Large intestine (tissue), 3 donors: Measurements from ENCODE around the gene ANKDD1A. TPM values are rescaled to one million over a fixed set of nuclear protein-coding genes. Genes with fewer than 3 reads are reported as not detected.

Source experiments
- DNase-seq, 2 donors: peaks; one replicate each; pipeline versions ENCODE4 v3.0.0 to v3.0.0-alpha.2; 2013
- H3K27ac ChIP-seq: one replicate; pipeline ENCODE4 v1.5.1; 2013; ENCODE audit warnings: low read length
- H3K27me3 ChIP-seq: 2 replicates; pipeline ENCODE4 v1.6.1; 2013; ENCODE audit warnings: low read length; ENCODE audit not compliant: control insufficient read depth, insufficient read depth
- H3K36me3 ChIP-seq: 2 replicates; pipeline ENCODE4 v1.6.1; 2013; ENCODE audit warnings: low read length; ENCODE audit not compliant: control insufficient read depth, insufficient read depth
- H3K4me1 ChIP-seq: one replicate; pipeline ENCODE4 v1.6.1; 2013; ENCODE audit warnings: low read length; ENCODE audit not compliant: control insufficient read depth, insufficient read depth
- H3K4me3 ChIP-seq: one replicate; pipeline ENCODE4 v1.5.1; 2013; ENCODE audit warnings: low read length
- H3K9me3 ChIP-seq: one replicate; pipeline ENCODE4 v1.6.1; 2013; ENCODE audit warnings: mild to moderate bottlenecking, low read depth, low read length, moderate library complexity; ENCODE audit not compliant: control insufficient read depth
- WGBS: methylation state at CpG from one replicate; pipeline ENCODE4 v1.1.5; 2013; ENCODE audit warnings: low lambda C conversion rate; ENCODE audit not compliant: insufficient coverage; 5-methylcytosine and 5-hydroxymethylcytosine counted together
- polyA plus RNA-seq: library from polyadenylated mRNA; unstranded; fragments of 120-200 nt; gene quantifications from one replicate; pipeline ENCODE4 v1.2.1, GENCODE V29; 2013

ANKDD1A gene
- polyA plus RNA-seq, 1 donor, result 5.6 TPM

DNA sequence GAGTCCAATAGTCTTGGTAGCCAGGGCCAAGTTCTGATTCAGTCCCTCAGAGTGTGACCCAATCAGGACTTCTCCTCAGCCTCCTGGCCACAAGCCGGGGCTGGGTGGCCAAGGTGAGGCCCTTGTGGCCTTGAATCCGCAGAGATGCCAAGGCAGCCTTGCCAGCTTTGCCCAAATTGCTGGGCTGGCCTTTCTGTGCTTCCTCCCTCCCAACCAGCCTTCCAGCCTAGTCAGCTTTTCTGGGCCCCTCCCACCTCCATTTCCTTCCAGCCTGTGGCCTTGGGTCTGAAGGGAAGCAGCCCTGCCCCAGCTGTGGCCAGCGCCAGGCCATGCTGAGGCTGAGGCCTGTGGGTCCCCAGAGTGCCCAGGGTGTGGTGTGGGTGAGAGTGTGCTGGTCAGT, 34.3 kb upstream of the ANKDD1A start:
- Histone ChIP-seq H3K27me3 (no peaks in the 10 kb centered on the region), H3K4me3 (no peak overlapping the region), H3K36me3 (no peaks in the 10 kb centered on the region), H3K4me1 (peaks cover 21% of the 10 kb centered on the region), H3K9me3 (no peaks in the 10 kb centered on the region), H3K27ac (peak overlapping the region; percentile 36)
- DNase-seq, result peak in 1 of 2 donors; percentile 57
- WGBS, result no CpG with 5 or more reads among the region's 3 CpGs

DNA sequence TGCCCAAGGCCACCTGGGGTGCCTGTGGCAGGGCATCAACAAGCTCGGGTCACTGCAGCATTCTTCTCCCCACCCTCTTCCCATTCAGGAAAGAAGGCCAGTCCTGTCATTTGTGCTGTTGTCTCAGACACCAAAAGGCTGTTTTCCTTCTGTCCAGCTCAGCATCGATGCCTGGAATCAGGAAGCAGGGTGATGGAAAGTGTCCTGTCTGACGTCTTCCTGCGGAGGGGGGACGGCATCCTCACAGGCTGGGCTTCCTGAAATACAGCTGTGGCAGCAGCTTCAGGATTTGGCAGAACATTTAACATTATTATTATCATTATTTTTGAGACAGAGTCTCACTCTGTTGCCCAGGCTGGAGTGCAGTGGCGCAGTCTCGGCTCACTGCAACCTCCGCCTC, 33.0 kb upstream of the ANKDD1A start:
- Histone ChIP-seq H3K9me3 (no peaks in the 10 kb centered on the region), H3K4me3 (no peak overlapping the region), H3K36me3 (no peaks in the 10 kb centered on the region), H3K27ac (no peak overlapping the region), H3K27me3 (no peaks in the 10 kb centered on the region), H3K4me1 (peaks cover 24% of the 10 kb centered on the region)
- no peak for DNase-seq
- WGBS, result no CpG with 5 or more reads among the region's 8 CpGs

DNA sequence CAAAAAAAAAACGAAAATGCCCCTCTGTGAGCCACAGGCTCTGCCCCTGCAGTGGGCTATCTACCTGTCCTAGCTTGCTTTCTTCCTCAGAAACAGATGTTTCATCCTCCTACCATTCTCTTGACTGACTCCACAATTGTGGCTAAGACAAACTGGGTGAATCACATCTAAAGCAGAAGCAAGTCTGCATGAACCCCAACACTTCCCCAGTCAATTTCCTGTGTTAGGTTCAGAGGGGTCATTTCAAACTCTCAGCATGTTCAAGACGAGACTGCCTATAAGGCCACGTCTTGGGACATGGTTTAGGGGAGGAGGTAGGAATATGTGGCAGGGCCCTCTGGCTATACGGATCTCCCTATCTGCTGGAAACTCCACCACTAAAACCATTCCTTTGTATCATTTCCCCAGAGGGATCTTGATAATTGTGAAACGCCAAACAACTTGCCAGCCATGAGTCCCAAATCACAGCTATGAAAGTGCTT, 28.6 kb upstream of the ANKDD1A start:
- Histone ChIP-seq H3K36me3 (no peaks in the 10 kb centered on the region), H3K27ac (peak overlapping the region; percentile 74), H3K27me3 (no peaks in the 10 kb centered on the region), H3K9me3 (no peaks in the 10 kb centered on the region), H3K4me3 (no peak overlapping the region), H3K4me1 (peaks cover 22% of the 10 kb centered on the region)
- no CpG with 5 or more reads among the region's 5 CpGs for whole genome bisulfite sequencing
- no peak for DNase-seq

DNA sequence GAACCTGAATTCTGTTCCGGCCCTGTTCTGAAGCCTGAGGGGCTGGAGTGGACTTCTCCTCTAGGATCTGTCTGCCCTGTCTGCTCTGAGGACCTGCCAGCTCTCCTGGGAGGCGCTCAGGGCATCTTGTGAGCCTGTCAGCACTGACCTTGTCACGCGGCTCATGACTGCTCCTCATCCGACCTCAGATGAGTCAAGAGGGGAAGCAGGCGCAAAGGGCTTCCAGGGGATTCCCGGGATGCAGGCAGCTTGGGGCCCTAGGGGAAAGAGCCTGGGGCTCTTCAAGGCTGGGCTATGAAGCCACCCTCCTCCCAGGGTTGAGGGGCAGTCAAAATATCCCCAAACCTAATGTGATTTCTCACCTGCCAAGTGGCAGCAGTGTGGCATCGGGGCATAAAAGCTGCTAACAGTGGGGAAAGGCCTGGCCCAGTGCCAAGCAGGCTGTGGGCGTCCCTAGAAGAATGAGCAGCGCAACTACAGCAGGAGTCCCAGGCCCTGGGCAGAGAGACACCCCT, 27.6 kb upstream of the ANKDD1A start:
- peak; percentile 88 to 91 for DNase-seq
- Histone ChIP-seq H3K4me3 (no peak overlapping the region), H3K36me3 (no peaks in the 10 kb centered on the region), H3K4me1 (peaks cover 22% of the 10 kb centered on the region), H3K27ac (peak overlapping the region; percentile 74), H3K9me3 (no peaks in the 10 kb centered on the region), H3K27me3 (no peaks in the 10 kb centered on the region)
- no CpG with 5 or more reads among the region's 10 CpGs for WGBS

DNA sequence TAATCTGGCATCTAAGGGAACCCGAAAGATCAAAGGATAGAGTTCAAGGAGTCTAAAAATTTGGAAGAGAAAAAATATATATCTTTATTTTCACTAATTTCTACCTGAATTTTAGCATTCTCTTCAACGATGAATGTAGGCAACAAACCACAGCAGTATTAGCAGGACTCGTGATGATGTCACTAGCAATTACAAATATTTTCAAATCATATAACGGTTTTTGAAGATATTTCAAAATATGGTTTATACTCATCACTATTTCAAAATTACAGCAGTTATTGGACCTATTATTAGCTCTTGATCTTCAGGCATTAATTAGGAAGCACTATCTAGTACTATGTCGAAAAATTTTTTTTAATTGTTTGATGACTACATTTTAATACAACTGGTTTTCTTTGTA, 27.0 kb upstream of the ANKDD1A start:
- H3K27ac ChIP-seq, result no peak overlapping the region
- H3K36me3 ChIP-seq, result no peaks in the 10 kb centered on the region
- no peak for DNase-seq
- peaks cover 22% of the 10 kb centered on the region for H3K4me1 ChIP-seq
- H3K4me3 ChIP-seq, result no peak overlapping the region
- H3K9me3 ChIP-seq, result no peaks in the 10 kb centered on the region
- no peaks in the 10 kb centered on the region for H3K27me3 ChIP-seq
- WGBS, result 100% methylated on average over 1 of the region's 5 CpGs

DNA sequence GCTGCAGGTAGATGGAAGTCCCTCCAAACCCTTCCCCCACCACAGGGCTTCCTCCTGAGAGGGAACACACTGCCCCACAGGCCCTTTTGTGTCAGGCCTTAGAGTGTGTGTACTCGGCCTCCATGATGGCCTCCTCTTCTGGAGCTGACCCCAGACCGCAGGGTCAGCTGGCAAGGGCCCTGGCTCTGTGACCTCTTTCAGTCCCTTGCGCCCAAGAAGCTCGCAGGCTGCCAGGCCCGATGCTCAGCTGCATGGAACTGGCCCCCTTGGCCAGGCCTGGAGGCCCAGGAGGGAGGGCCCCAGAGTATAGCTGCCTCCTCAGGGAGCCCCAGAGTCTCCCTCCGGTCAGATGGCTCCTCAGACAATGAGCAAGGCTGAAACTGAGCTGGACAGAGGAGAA, 23.4 kb upstream of the ANKDD1A start:
- Histone ChIP-seq H3K4me1 (peaks cover 29% of the 10 kb centered on the region), H3K4me3 (no peak overlapping the region), H3K27ac (no peak overlapping the region), H3K36me3 (no peaks in the 10 kb centered on the region), H3K9me3 (peaks cover 3% of the 10 kb centered on the region), H3K27me3 (no peaks in the 10 kb centered on the region)
- DNase-seq, result no peak
- WGBS, result no CpG with 5 or more reads among the region's 6 CpGs

DNA sequence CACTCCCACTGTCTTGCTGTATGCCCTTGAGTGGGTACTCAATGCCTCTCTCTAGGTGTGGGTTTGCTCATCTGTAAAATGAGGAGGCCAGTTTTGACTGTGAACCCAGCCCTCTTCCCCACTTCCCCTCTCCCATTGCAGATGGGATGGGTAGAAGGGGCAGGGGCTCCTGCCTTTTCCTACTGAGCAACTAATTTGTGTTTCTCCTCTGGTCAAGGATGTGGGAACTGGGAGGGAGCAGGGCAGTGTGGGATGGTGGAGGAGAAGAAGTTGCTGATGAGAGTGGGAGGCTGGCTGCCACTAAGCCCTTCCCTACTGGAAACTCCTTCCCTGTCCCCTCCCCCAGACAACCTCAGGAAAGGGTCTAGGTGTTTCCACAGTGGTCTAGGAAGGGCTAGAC, 20.1 kb upstream of the ANKDD1A start:
- Histone ChIP-seq H3K27ac (peak overlapping the region; percentile 97), H3K4me1 (peaks cover 50% of the 10 kb centered on the region)
- DNase-seq, result no peak

DNA sequence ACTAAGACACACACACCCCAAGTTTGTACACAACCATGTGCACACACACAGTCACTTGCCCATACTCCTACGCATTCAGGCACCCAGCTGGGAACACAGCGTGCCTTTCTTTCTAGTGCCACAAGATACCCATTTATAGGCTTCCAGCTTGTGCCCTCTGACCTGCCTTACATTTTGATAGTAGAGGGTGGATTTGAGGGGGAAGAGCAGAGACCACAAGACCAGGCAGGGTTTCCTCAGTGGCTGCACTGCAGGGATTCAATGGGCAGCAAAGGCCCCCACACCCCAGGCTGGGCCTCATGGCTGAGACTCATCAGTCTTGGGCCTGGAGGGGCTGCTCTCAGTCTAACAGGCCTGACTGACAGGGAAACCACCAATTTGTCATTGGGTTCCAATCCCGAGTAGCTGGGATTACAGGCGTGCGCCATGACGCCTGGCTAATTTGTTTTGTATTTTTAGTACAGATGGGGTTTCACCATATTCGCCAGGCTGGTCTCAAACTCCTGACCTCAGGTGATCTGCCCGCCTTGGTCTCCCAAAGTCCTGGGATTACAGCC, 18.8 kb upstream of the ANKDD1A start:
- Histone ChIP-seq H3K27ac (peak overlapping the region; percentile 97), H3K27me3 (no peaks in the 10 kb centered on the region), H3K4me3 (no peak overlapping the region), H3K36me3 (no peaks in the 10 kb centered on the region), H3K4me1 (peaks cover 62% of the 10 kb centered on the region), H3K9me3 (peaks cover 3% of the 10 kb centered on the region)
- WGBS, result no CpG with 5 or more reads among the region's 8 CpGs
- DNase-seq, result no peak

More for the DNA sequence above, 20.1 kb upstream of the ANKDD1A start:
- H3K27me3 ChIP-seq, result no peaks in the 10 kb centered on the region
- no peak overlapping the region for H3K4me3 ChIP-seq
- peaks cover 3% of the 10 kb centered on the region for H3K9me3 ChIP-seq
- no peaks in the 10 kb centered on the region for H3K36me3 ChIP-seq

DNA sequence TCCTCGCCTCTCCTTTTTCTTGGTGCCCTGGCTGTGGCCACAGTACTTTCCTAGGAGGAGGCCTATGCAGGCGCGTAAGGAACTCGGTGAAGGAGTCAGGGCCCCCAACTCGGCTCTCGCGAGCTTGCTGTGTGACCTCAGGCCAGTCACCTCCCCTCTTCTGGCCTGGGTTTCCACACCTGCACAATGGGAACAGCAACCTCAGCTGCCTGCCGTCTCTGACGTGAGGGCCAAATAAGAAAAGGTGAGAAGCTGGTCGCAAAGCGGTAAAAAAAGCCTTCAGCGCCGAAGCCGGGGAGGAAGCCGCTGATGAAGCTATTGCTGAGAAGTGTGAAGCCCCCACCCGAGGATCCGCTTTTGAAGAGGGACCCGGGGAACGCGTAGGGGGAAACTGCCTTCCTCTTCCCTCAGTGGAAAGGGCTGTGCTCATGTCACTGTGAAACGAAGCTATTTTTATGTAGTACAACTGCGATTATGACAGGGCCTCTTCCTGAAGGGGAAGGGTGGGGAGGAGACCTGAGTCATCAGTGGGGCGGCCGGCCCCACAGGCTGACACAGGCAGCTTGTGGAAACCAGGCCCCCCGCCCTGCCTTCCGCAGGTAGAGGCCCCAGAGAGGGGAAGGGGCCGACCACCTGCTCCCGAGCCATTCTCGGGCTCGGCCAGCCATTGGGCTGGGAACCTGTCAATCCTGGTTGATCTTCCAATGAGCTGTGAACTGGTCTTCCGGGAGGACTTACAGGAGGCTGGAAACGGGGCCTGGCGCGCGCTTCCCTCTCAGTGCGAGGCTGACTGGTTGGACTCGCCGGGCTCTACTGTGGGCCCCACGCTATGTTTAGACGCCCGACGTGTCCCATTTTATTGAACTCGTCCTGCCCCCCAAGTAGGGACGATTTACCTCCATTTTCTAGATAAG, 18.0 kb upstream of the ANKDD1A start:
- Histone ChIP-seq H3K27ac (peak overlapping the region; percentile 97), H3K27me3 (no peaks in the 10 kb centered on the region), H3K9me3 (peaks cover 3% of the 10 kb centered on the region), H3K36me3 (no peaks in the 10 kb centered on the region), H3K4me3 (peak overlapping the region; percentile 41), H3K4me1 (peaks cover 62% of the 10 kb centered on the region)
- DNase-seq, result peak; percentile 99 to 100
- WGBS, result no CpG with 5 or more reads among the region's 44 CpGs

DNA sequence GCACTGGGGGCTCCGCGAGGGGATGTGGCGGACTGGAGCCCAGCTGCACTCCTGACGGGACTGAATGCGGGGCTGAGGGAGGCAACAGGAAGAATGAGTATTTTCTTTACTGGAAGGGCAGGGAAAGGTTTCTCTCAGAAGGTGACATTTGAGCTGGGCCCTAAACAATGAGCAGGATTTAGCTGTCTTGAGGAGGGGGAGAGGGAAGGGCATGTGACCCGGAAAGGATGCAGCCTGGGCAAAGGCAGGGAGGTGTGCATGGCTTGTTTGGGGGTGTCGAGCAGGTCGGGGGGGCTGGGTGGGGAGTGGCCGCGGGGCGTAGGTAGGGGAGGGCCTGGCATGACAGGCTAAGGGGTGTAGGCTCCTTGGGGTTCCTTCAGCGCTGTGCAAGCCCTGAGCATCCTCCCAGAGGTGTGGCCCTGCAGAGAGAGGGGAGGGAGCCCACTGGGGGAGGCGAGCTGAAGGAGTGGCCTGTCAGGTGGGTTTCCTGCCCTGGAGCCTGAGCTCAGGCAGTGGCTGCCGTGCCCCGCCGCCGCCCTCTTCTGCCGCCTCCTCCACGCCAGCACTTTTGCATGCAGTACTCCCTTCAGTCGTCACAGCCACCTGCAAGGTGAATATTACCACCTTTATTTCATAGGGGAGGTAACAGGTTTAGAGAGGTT, 17.2 kb upstream of the ANKDD1A start:
- Histone ChIP-seq H3K4me1 (peaks cover 62% of the 10 kb centered on the region), H3K27me3 (no peaks in the 10 kb centered on the region), H3K4me3 (peak overlapping the region; percentile 41), H3K27ac (peak overlapping the region; percentile 97), H3K36me3 (no peaks in the 10 kb centered on the region), H3K9me3 (peaks cover 3% of the 10 kb centered on the region)
- no CpG with 5 or more reads among the region's 20 CpGs for WGBS
- peak; percentile 77 to 87 for DNase-seq
